ENCODE data around the gene UFL1.
A peak's percentile ranks its signal among the peaks of the same experiment; 100 is the strongest.
"Not testable (repeated sequence)": the region's sequence is repeated elsewhere in the genome, so short reads cannot be mapped to it uniquely, and the experiment has no call there.

UFL1 gene

DNA sequence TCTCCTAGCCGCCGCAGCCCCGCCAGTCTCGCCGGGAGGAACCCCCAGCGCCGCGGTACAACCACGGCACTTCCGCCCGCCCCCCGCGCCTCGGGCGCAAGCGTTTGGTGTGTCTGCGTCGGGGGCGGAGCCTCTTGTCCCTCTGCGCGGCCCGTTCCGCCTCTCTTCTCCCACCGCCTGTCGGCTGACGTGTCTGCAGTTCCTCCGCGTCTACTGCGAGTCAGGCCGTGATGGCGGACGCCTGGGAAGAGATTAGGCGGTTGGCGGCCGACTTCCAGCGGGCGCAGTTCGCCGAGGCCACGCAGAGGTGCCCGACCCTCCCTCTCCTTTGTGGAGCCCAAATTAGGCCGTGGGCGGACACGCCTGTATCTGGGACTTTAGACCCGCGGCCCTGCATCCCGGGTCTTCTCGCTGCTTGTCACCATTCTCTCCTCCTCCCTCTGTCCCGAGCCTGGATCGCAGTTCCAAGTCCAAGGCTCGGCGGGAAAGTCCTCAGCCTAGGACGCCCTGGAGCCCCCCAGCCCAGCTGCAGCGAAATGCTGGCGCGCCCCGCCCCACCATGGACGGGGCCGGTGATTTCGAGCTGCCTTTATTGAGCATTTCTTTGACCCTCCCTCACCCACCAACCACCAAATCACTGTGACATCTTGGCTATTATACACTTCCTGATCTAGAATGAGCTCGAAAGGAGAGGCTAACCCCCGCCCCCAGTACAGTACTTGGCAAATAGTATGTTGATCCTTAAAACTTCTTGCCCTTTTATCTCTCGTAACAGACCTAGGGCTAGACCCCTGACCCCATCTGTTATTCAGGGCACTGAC lies at the start of gene UFL1:
TSS of gene UFL1 (plus strand) at position 163 of the 821 bp plus-strand sequence. CDS start at position 231, 68 bp downstream.
- H3K4me1 ChIP-seq: peaks cover 15 to 29% (median 23%) of the 10 kb centered on the region in 10 experiments
- H3K27ac ChIP-seq: peak within 1 kb of the TSS; percentile 92 to 99 (median 97)
- TF ChIP-seq Cebpa-rat (IDR thresholded peaks at IDR 0.05): no peak
- H3K9ac ChIP-seq: peak within 1 kb of the TSS; percentile 94 to 99 (median 97)
- H4K20me1 ChIP-seq: no peaks in the 10 kb centered on the region
- no peaks in the 10 kb centered on the region for H3K9me3 ChIP-seq (replicated peaks in 1 of 11)
- H3K4me3 ChIP-seq: peak within 1 kb of the TSS; percentile 75 to 95 (median 82)
- H3K36me3 ChIP-seq: peaks cover 19 to 30% (median 21%) of the 10 kb centered on the region in 11 experiments; a peak in 21 of 22 replicates
- no peaks in the 10 kb centered on the region for H3K27me3 ChIP-seq
- peak within 1 kb of the TSS; percentile 78 to 95 (median 89) for H3K4me2 ChIP-seq

DNA sequence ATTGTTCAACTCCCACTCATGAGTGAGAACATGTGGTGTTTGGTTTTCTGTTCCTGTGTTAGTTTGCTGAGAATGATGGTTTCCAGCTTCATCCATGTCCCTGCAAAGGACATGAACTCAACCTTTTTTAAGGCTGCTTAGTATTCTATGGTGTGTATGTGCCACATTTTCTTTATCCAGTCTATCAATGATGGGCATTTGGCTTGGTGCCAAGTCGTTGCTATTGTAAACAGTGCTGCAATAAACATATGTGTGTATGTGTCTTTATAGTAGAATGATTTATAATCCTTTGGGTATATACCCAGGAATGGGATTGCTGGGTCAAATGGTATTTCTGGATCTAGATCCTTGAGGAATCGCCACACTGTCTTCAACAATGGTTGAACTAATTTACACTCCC lies 49.3 kb upstream of the UFL1 start:
- not testable (repeated sequence) for H3K9ac ChIP-seq; H3K4me3 ChIP-seq; H3K27ac ChIP-seq; H3K9me3 ChIP-seq (replicated peaks in 1 of 11); H3K27me3 ChIP-seq; H4K20me1 ChIP-seq; H3K4me1 ChIP-seq; H3K36me3 ChIP-seq; H3K4me2 ChIP-seq

DNA sequence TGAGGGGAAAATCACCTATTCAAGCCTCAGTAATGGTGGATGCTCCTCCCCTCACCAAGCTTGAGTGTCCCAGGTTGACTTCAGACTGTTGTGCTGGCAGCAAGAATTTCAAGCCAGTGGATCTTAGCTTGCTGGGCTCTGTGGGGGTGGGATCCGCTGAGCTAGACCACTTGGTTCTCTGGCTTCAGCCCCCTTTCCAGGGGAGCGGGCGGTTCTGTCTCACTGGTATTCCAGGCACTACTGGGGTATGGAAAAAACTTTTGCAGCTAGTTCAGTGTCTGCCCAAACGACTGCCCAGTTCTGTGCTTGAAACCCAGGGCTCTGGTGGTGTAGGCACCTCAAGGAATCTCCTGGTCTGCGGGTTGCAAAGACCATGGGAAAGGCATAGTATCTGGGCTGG lies 42.9 kb upstream of the UFL1 start:
- Histone ChIP-seq H3K27ac (no peak overlapping the region), H3K4me2 (no peak overlapping the region), H3K36me3 (no peaks in the 10 kb centered on the region), H3K9me3 (replicated peaks in 1 of 11) (peaks cover 0 to 9% (median 0%) of the 10 kb centered on the region in 11 experiments; a peak in 2 of 22 replicates), H3K4me3 (no peak overlapping the region), H3K27me3 (no peaks in the 10 kb centered on the region), H3K4me1 (no peaks in the 10 kb centered on the region), H4K20me1 (no peaks in the 10 kb centered on the region), H3K9ac (no peak overlapping the region)
- TF ChIP-seq Cebpa-rat (IDR thresholded peaks at IDR 0.05): no peak

DNA sequence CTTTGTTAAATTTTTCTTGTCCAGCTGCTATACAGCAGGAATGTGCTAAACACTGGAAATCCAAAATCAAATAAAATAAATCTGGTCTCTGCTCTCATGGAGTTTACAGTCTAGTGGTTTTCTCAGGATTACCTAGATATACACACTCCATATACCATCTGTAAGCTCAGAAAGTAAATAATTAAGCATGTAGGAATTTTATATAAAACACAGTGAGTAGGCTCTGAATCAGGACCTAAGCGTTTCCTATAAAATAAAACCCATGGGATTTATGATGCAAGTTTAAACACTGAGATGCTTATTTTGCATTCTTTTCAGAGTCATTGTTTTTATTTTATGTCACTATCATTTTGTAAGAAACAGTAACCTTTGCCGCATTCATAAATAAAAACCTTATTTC lies 29.7 kb upstream of the UFL1 start:
- Histone ChIP-seq H3K36me3 (no peaks in the 10 kb centered on the region), H3K4me3 (no peak overlapping the region), H4K20me1 (no peaks in the 10 kb centered on the region), H3K9ac (no peak overlapping the region), H3K27me3 (no peaks in the 10 kb centered on the region), H3K9me3 (replicated peaks in 1 of 11) (peaks cover 0 to 21% (median 4%) of the 10 kb centered on the region in 11 experiments; a peak in 7 of 22 replicates), H3K4me2 (no peak overlapping the region), H3K27ac (no peak overlapping the region), H3K4me1 (no peaks in the 10 kb centered on the region)
- no peak for TF ChIP-seq Cebpa-rat (IDR thresholded peaks at IDR 0.05)

DNA sequence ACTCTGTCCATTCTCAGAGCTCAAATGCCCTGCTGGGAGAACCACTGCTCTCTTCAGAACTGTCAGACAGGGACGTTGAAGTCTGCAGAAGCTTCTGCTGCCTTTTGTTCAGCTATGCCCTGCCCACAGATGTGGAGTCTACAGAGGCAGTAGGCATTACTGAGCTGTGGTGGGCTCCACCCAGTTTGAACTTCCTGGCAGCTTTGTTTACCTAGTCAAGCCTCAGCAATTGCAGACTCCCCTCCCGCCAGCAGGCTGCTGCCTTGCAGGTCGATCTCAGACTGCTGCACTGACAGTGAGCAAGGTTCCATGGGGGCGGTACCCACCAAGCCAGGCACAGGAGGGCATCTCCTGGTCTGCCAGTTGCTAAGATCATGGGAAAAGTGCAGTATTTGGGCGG lies 21.8 kb upstream of the UFL1 start:
- H3K4me3 ChIP-seq: no peak overlapping the region
- peaks cover 11 to 37% (median 17%) of the 10 kb centered on the region in 11 experiments; a peak in 19 of 22 replicates for H3K9me3 ChIP-seq (replicated peaks in 1 of 11)
- H3K36me3 ChIP-seq: no peaks in the 10 kb centered on the region
- no peaks in the 10 kb centered on the region for H3K27me3 ChIP-seq
- no peak overlapping the region for H3K27ac ChIP-seq
- H3K9ac ChIP-seq: no peak overlapping the region
- no peak for TF ChIP-seq Cebpa-rat (IDR thresholded peaks at IDR 0.05)
- peaks cover 0 to 8% (median 7%) of the 10 kb centered on the region in 10 experiments; a peak in 8 of 20 replicates for H3K4me1 ChIP-seq
- no peaks in the 10 kb centered on the region for H4K20me1 ChIP-seq
- peak overlapping the region in 7 of 11 experiments; percentile 6 to 46 (median 28); a peak in 8 of 22 replicates for H3K4me2 ChIP-seq

DNA sequence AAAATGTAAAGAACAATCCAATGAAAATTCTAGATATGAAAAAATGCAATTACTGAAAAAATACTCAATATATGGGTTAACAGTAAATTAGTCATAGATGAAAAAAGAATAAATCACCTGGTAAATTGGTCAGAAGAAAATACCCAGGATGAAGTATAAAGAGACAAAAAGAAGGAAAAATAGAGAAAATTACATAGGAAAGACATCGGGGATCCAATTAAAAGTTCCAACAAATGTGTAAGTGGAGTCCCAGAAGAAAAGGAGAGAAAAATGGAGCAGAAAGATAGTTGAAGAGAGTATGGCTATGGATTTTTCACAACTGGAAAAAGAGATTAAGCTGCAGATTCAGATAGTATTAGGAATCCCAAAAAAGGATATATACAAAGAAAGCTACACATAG lies 18.7 kb upstream of the UFL1 start:
- Histone ChIP-seq H3K9ac (no peak overlapping the region), H3K27me3 (no peaks in the 10 kb centered on the region), H3K27ac (no peak overlapping the region), H3K9me3 (replicated peaks in 1 of 11) (peaks cover 11 to 26% (median 14%) of the 10 kb centered on the region in 11 experiments; a peak in 19 of 22 replicates), H3K36me3 (no peaks in the 10 kb centered on the region), H4K20me1 (no peaks in the 10 kb centered on the region), H3K4me1 (peaks cover 0 to 8% (median 7%) of the 10 kb centered on the region in 10 experiments; a peak in 8 of 20 replicates), H3K4me3 (no peak overlapping the region), H3K4me2 (no peak overlapping the region)
- TF ChIP-seq Cebpa-rat (IDR thresholded peaks at IDR 0.05): no peak

DNA sequence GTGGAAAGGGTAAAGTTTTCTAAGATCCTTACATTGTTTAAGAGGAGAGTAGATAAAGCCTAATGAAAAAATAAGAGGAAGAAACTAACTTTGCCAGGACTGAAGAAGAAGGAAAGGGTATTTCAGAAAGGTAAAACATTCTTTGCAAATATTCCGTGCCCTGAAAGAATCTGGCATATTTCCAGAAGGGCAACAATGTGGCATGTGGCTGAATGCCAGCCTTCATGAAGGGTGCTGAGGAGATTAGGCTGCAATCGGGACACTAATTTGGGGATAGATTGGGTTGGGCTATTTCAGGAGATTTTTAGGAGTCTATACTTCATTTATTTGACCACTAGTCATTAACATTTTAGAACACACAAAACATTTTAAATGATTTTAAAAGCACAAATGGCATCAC lies 16.2 kb upstream of the UFL1 start:
- peaks cover 11 to 20% (median 16%) of the 10 kb centered on the region in 11 experiments for H3K9me3 ChIP-seq (replicated peaks in 1 of 11)

DNA sequence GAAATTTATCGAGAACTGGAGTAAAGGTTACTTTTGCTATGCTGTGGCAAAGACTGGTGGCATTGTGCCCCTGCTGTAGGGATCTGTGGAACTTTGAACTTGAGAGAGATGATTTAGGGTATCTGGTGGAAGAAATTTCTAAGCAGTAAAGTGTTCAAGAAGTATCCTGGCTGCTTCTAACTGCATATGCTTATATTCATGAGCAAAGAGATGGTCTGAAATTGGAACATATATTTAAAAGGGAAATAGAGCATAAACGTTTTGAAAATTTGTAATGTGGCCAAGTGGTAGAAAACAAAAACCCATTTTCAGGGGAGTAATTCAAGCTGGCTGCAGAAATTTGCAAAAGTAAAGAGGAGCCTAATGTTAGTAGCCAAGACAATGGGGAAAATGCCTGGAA lies 12.3 kb upstream of the UFL1 start:
- no peaks in the 10 kb centered on the region for H3K4me1 ChIP-seq

More for the DNA sequence above, 16.2 kb upstream of the UFL1 start:
- H3K27me3 ChIP-seq: no peaks in the 10 kb centered on the region
- H3K4me3 ChIP-seq: no peak overlapping the region
- H3K9ac ChIP-seq: no peak overlapping the region
- no peaks in the 10 kb centered on the region for H3K4me1 ChIP-seq
- H3K36me3 ChIP-seq: peaks cover 0 to 11% (median 2%) of the 10 kb centered on the region in 11 experiments; a peak in 7 of 22 replicates
- no peak overlapping the region for H3K4me2 ChIP-seq
- H3K27ac ChIP-seq: no peak overlapping the region
- TF ChIP-seq Cebpa-rat (IDR thresholded peaks at IDR 0.05): no peak
- H4K20me1 ChIP-seq: no peaks in the 10 kb centered on the region

DNA sequence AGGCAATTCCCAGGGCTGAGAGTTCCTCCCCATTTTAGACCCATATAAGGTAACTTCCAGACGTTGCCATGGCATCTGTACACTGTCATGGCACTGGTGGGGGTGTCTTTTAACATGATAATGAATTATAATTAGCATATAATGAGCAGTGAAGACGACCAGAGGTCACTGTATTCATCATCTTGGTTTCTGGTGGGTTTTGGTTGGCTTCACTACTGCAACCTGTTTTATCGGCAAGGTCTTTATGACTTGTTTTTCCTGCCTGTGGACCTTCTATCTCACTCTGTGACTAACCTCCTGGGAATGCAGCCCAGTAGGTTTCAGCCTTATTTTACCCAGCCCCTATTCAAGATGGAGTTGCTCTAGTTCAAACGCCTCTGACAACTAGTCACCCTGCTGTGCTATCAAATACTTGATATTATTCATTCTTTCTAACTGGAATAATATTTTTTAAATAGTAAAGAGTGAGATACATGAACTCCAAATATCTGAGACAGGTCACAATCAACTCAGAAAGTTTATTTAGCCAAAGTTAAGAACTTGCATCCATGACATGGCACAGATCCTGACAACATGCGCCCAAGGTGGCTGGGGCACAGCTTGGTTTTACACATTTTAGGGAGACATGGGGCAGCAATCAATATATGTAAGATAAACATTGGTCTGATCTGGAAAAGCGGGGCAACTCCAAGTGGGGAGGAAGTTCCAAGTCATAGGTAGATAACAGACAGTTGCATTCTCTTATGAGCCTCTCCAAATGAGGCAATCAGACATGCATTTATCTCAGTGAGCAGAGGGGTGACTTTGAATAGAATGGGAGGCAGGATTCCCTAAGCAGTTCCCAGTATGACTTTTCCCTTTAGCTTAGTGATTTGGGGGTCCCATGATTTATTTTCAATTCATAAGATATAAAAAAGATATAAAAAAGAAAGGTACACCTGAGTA lies 1.2 kb upstream of the UFL1 start:
- H3K27me3 ChIP-seq: no peaks in the 10 kb centered on the region
- peak overlapping the region in 10 of 11 experiments; percentile 92 to 99 (median 97); a peak in 17 of 22 replicates for H3K27ac ChIP-seq
- no peak for TF ChIP-seq Cebpa-rat (IDR thresholded peaks at IDR 0.05)
- peak overlapping the region; percentile 66 to 93 (median 86) for H3K4me2 ChIP-seq
- H3K9me3 ChIP-seq (replicated peaks in 1 of 11): no peaks in the 10 kb centered on the region
- peak overlapping the region; percentile 94 to 99 (median 97) for H3K9ac ChIP-seq
- H4K20me1 ChIP-seq: no peaks in the 10 kb centered on the region
- H3K4me1 ChIP-seq: peaks cover 15 to 29% (median 23%) of the 10 kb centered on the region in 10 experiments
- peak overlapping the region; percentile 75 to 95 (median 82) for H3K4me3 ChIP-seq
- H3K36me3 ChIP-seq: peaks cover 6 to 16% (median 7%) of the 10 kb centered on the region in 11 experiments; a peak in 18 of 22 replicates

More for the DNA sequence above, 12.3 kb upstream of the UFL1 start:
- H3K27ac ChIP-seq: no peak overlapping the region
- no peak overlapping the region for H3K4me2 ChIP-seq
- no peaks in the 10 kb centered on the region for H4K20me1 ChIP-seq
- no peak overlapping the region for H3K9ac ChIP-seq
- no peak overlapping the region for H3K4me3 ChIP-seq
- TF ChIP-seq Cebpa-rat (IDR thresholded peaks at IDR 0.05): no peak
- peaks cover 0 to 26% (median 11%) of the 10 kb centered on the region in 11 experiments; a peak in 10 of 22 replicates for H3K36me3 ChIP-seq
- H3K9me3 ChIP-seq (replicated peaks in 1 of 11): peaks cover 11 to 27% (median 20%) of the 10 kb centered on the region in 11 experiments
- no peaks in the 10 kb centered on the region for H3K27me3 ChIP-seq
